Lung (tissue), 12 donors: Measurements from ENCODE around the gene MARK3. TPM values are rescaled to one million over a fixed set of nuclear protein-coding genes. Genes with fewer than 3 reads are reported as not detected.

Experiments used
- ATAC-seq: fragments of 200-7000 bp; cut with Tn5 transposase; one replicate; pipeline ENCODE4 v1.9.1; 2020; ENCODE audit warnings: moderate number of reproducible peaks; ENCODE audit not compliant: insufficient read depth, low FRiP score
- DNase-seq, 3 donors: peaks; one replicate each; pipeline ENCODE4 v3.0.0-alpha.2; 2013 to 2017
- H3K27ac ChIP-seq, 2 donors: one replicate each; pipeline ENCODE4 v1.5.1; 2013; ENCODE audit warnings: mild to moderate bottlenecking in 2 of 2, moderate library complexity in 2 of 2, control low read depth in 1 of 2, inconsistent platforms in 1 of 2, low read depth in 1 of 2, low read length in 1 of 2
- H3K27me3 ChIP-seq, 3 donors: one replicate each; pipeline ENCODE4 v1.5.1; 2013; ENCODE audit warnings: low read length in 2 of 3; ENCODE audit not compliant: control insufficient read depth in 3 of 3, insufficient read depth in 3 of 3
- H3K36me3 ChIP-seq, 4 donors: one replicate each; pipeline ENCODE4 v1.5.1; 2013; ENCODE audit warnings: low read length in 4 of 4, mild to moderate bottlenecking in 1 of 4, moderate library complexity in 1 of 4; ENCODE audit not compliant: control insufficient read depth in 4 of 4, insufficient read depth in 4 of 4
- H3K4me1 ChIP-seq, 5 donors: one replicate each; pipeline ENCODE4 v1.5.1; 2013; ENCODE audit warnings: low read length in 5 of 5, mild to moderate bottlenecking in 2 of 5, moderate library complexity in 1 of 5; ENCODE audit not compliant: control insufficient read depth in 5 of 5, insufficient read depth in 5 of 5
- H3K4me3 ChIP-seq: one replicate; pipeline ENCODE4 v1.5.1; 2013; ENCODE audit warnings: mild to moderate bottlenecking, control low read depth, moderate library complexity
- H3K9ac ChIP-seq, 2 donors: one replicate each; pipeline ENCODE4 v1.5.1; 2013; ENCODE audit warnings: low read length in 2 of 2, control low read depth in 1 of 2; ENCODE audit not compliant: insufficient read depth in 1 of 2
- H3K9me3 ChIP-seq, 4 donors: one replicate each; pipeline ENCODE4 v1.5.1; 2013; ENCODE audit warnings: low read length in 3 of 4, mild to moderate bottlenecking in 1 of 4, moderate library complexity in 1 of 4; ENCODE audit not compliant: control insufficient read depth in 4 of 4, insufficient read depth in 3 of 4
- WGBS, 2 donors: extraction: QIAGEN DNeasy Blood & Tissue Kit; methylation state at CpG; one replicate each; pipeline ENCODE4 v1.1.7; 2013; 5-methylcytosine and 5-hydroxymethylcytosine counted together
- polyA plus RNA-seq, 2 donors: library from polyadenylated mRNA; stranded (reverse); fragments of 200-250 nt; gene quantifications; one replicate each; pipeline ENCODE4 v1.2.1, GENCODE V29; 2013
- total RNA-seq, 2 donors: library from RNA; depleted of rRNA in 1 of 2; stranded (reverse); fragments of >200 nt in 1 of 2; gene quantifications; one replicate each; pipeline ENCODE4 v1.2.1, GENCODE V29; 2014 to 2021
- TF ChIP-seq, protein P1 (sequence below): IDR thresholded peaks from 2 replicates; pipeline ENCODE4 v1.5.1; 2012; ENCODE audit warnings: mild to moderate bottlenecking; ENCODE audit errors: control extremely low read depth, extremely low read depth
- donor health status: control.
- donor health status: control.
- donor health status: Bipolar disorder and iron deficiency.
- donor health status: healthy.
- donor health status: DM: yes; HTN: yes; CAD: no.

MARK3 gene
- total and polyA plus RNA-seq, 4 donors: 56.2 to 177 (median 101) TPM

DNA sequence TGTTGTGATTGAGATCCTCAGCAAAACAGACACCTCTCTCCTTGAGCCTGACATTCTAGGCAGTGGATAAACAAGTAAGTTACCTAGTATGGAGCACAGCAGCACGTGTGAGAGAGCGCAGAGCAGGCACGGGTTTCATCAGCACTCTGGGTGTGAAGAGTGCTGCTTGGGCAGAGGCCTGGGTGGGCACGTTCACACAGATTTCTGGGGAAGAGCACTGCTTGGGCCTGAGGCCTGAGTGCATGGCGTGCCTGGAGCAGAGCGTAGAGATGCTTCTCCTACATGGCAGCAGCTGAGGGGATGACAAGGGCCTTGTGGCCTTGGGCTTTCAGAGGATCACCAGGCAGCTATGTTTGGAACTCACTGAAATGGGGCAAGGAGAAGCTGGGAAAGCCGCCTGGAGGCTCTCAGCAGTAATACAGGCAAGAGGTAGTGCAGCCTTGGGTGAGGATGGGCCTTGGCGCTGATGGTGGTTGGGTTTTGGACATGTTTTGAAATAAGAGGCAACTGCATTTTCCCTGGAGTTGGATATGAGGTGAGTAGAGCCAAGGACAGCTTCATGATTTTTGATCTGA, 119.9 kb downstream of the MARK3 start:
- 80 to 85% methylated on average over 8 of the region's 8 CpGs for WGBS, 2 donors

DNA sequence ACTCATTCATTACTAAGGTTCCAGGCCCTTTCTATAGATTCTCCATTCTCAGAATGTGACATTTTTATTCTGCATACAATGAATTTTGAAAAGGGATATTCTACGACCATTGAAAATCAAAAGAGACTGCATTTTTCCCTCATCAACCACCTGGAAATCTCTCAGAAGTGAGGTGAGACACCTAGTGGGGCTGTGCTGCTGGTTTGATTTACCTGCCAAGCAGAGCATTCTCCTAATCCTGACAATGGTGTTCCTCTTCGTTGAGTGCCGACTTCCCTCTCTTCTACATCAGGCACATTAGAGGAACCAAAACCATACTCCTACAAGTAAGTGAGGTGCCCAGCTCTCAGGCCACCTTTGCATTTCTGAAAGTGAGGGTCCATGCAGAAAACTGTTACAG, 122.5 kb downstream of the MARK3 start:
- DNase-seq (no peak), ATAC-seq (no peak)
- Histone ChIP-seq H3K27me3 (no peaks in the 10 kb centered on the region), H3K27ac (no peak overlapping the region), H3K4me1 (peaks cover 0 to 4% (median 2%) of the 10 kb centered on the region in 5 donors), H3K4me3 (no peak overlapping the region), H3K36me3 (peaks cover 0 to 37% (median 28%) of the 10 kb centered on the region in 4 donors), H3K9me3 (no peaks in the 10 kb centered on the region), H3K9ac (no peak overlapping the region)
- TF ChIP-seq, protein P1, sequence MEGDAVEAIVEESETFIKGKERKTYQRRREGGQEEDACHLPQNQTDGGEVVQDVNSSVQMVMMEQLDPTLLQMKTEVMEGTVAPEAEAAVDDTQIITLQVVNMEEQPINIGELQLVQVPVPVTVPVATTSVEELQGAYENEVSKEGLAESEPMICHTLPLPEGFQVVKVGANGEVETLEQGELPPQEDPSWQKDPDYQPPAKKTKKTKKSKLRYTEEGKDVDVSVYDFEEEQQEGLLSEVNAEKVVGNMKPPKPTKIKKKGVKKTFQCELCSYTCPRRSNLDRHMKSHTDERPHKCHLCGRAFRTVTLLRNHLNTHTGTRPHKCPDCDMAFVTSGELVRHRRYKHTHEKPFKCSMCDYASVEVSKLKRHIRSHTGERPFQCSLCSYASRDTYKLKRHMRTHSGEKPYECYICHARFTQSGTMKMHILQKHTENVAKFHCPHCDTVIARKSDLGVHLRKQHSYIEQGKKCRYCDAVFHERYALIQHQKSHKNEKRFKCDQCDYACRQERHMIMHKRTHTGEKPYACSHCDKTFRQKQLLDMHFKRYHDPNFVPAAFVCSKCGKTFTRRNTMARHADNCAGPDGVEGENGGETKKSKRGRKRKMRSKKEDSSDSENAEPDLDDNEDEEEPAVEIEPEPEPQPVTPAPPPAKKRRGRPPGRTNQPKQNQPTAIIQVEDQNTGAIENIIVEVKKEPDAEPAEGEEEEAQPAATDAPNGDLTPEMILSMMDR: no peak
- 53 to 70% methylated on average over 3 of the region's 3 CpGs for WGBS, 2 donors

More for the DNA sequence above, 119.9 kb downstream of the MARK3 start:
- TF ChIP-seq, protein P1: no peak
- Histone ChIP-seq H3K4me3 (no peak overlapping the region), H3K27ac (no peak overlapping the region), H3K27me3 (no peaks in the 10 kb centered on the region), H3K9me3 (no peaks in the 10 kb centered on the region), H3K9ac (no peak overlapping the region), H3K4me1 (peaks cover 0 to 4% (median 0%) of the 10 kb centered on the region in 5 donors), H3K36me3 (peaks cover 7 to 49% (median 40%) of the 10 kb centered on the region in 4 donors)
- DNase-seq: no peak
- ATAC-seq: no peak

DNA sequence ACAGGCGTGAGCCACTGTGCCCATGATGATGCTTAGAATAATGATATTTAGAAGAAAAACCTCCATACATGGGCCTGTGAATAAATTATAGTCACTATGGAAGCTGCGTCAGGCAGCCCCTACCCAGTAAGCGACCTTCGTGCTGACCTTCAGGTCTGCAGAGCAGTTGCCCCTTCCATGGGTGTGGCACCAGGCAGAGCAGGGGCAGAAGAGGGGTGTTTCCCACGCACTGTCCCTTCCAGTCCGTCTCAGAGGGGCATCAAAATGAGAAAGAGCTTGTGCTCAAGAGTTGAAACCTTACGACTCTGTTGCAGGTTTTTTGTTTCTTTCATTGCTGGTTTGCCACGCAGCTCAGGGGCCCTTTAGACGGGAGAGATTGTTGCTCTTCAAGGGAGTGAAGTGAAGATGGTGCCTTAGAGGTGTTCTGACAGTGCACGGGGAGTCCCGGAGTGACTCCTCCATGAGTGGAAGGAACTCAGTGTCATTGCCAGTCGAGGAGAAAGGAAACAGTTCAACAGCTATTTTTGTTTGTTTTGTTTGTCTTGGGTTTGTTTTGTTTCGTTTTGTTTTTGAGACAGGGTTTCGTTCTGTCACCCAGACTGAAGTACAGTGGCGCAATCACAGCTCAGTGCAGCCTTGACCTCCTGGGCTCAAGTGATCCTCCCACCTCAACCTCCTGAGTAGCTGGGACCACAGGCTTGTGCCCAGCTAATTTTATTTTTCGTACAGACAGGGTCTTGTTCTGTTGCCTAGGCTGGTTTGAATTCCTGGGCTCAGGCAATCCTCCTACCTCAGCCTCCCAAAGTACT, 123.5 kb downstream of the MARK3 start:
- no peak for ATAC-seq
- peaks cover 0 to 31% (median 20%) of the 10 kb centered on the region in 4 donors for H3K36me3 ChIP-seq
- H3K9ac ChIP-seq: no peak overlapping the region
- H3K4me3 ChIP-seq: no peak overlapping the region
- H3K27ac ChIP-seq: peak overlapping the region in 1 of 2 donors; percentile 32
- peaks cover 0 to 9% (median 4%) of the 10 kb centered on the region in 5 donors for H3K4me1 ChIP-seq
- TF ChIP-seq, protein P1: no peak
- H3K27me3 ChIP-seq: no peaks in the 10 kb centered on the region
- no peak for DNase-seq
- H3K9me3 ChIP-seq: no peaks in the 10 kb centered on the region
- WGBS, 2 donors: 77 to 88% methylated on average over 16 of the region's 16 CpGs
